ENCODE measurements around the gene DNAJC17.

DNAJC17 gene

GRCh38 chr15:40766194-40766815 is 41.0 kb downstream of the DNAJC17 start:
- DNase-seq (ENCODE audit: low read depth in 2 of 2): no peak

DNA sequence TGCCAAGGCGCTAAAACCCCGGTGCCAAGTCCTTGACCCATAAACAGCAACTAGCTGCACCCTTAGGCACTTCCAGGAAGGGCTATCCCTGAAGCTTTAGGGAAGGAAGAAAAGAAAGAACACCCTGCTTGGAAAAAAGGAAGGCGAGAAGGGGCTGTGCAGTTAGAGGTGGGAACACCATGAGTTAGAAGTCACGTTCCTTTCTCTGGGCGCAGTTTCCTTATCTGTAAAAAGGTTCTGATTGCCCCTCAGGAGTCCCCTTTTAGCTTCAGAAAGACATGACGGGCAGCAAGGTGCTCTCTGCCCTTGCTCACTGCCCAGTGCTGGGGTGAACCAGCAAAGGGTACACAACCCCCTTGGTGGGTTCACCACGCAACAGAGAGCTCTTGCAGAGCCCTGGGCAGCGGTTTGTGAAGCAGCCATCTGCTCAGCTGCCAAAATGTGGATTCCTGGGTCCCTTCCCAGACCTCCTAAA is 42.6 kb downstream of the DNAJC17 start:
- no peak for DNase-seq (ENCODE audit: low read depth in 2 of 2)

DNA sequence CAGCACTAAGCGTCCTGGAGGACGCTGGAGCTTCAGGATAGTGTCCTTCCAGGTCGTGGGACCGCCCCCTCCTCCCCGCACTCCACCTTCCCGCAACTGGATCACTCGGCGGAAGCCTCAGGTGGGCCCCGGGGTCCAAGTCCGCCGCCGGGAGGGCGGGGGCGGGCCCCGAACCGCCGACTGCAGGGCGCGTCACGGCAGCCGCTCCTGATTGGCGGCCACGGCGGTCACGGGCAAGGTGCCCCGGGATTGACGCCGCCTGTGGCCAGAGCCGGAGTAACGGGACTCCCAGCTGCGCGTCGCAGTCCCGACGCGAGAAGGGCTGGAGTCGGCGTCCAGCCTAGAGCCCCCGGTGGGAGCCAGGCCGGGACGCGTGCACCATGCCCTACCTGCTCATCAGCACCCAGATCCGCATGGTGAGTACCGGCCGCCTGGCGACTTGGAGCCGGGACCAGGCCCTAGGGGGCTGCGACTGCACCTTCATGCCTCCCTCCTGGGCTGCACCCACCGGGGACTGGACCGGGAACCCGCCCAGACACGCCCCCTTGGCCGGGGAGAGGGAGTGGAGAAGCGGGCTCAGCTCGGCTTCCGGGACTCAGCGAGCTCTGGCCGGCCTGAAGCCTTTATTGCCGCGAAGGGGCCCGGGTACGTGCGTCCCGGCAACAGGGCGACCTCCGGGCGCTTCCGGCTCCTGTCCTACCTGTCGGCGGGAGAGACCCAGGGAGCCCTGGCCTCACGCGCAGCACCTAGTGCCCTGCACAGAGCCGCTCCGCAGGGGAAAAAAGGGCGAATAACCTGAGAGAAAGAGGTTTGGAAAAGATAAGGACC is 43.3 kb downstream of the DNAJC17 start, which contains the start of gene GCHFR:
Gene GCHFR, plus strand, starts transcription at position 268 of the 828 bp plus-strand sequence. Its CDS starts 113 bp downstream, at position 381.
- peak in 1 of 2 donors; percentile 38 for DNase-seq (ENCODE audit: low read depth in 2 of 2)

GRCh38 chr15:40762919-40763800 is 44.1 kb downstream of the DNAJC17 start:
- DNase-seq (ENCODE audit: low read depth in 2 of 2): no peak

- no peak for DNase-seq (ENCODE audit: low read depth in 2 of 2)
These were observed 47.3 kb downstream of the DNAJC17 start for GRCh38 chr15:40759961-40760360.

GRCh38 chr15:40756938-40757337 is 50.3 kb downstream of the DNAJC17 start:
- DNase-seq (ENCODE audit: low read depth in 2 of 2): no peak

DNA sequence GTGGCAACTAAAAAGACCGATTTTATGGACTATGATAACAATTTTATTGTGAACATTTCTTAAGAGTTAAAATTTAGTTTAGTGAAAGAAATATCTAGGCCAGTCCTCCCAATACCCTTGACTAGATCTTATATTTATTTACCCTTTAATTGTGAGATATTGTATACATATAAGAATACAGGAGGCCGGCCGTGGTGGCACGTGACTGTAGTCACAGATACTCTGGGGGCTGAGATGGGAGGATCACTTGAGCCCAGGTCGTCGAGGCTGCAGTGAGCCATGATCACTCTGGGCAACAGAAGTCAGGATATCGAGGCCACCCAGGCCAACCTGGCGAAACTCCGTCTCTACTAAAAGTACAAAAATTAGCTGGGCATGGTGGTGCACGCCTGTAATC is 51.5 kb downstream of the DNAJC17 start:
- no peak for DNase-seq (ENCODE audit: low read depth in 2 of 2)

GRCh38 chr15:40754883-40755811 is 52.1 kb downstream of the DNAJC17 start, which contains the start of gene RMDN3:
RMDN3 (minus strand) TSS chr15:40755254; CDS start chr15:40754783, 471 bp downstream.
- peak; percentile 83 to 84 for DNase-seq (ENCODE audit: low read depth in 2 of 2)

DNA sequence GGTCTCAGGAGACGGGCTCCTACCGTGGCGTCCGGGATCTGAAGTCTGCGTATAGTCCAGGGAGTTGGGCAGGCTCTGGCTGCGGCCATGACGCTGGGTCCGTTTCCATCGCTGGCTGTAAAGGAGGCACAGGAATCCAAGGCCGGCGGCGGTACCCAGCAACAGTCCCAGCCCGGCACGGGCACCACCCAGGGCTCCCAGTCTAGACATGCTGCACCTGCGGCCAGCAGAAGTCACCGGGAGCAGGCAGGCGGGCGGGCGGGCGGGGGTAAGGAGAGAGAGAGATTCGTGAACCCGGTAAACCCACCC is 52.7 kb downstream of the DNAJC17 start:
- DNase-seq (ENCODE audit: low read depth in 2 of 2): no peak

- no peak for DNase-seq (ENCODE audit: low read depth in 2 of 2)
These were observed 55.5 kb downstream of the DNAJC17 start for GRCh38 chr15:40751745-40752144.

DNA sequence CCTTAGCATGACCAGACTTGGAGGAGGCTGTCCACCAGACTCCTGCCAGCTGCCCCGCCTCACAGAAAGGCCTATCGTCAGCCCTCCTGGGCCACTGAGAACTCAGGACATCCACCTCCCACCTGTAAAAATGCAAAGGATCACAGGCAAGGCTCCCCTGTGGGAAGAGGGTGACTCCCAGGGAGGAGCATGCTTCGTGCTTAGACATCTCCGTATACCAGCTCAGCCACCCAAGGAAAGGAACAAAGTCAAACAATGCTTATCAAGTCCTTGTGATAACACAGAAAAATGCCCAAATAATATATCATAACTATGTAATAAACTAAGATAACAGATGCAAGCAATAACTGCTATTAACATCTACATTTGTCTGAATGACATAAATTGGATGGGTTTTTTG is 56.4 kb downstream of the DNAJC17 start:
- DNase-seq (ENCODE audit: low read depth in 2 of 2): no peak

DNA sequence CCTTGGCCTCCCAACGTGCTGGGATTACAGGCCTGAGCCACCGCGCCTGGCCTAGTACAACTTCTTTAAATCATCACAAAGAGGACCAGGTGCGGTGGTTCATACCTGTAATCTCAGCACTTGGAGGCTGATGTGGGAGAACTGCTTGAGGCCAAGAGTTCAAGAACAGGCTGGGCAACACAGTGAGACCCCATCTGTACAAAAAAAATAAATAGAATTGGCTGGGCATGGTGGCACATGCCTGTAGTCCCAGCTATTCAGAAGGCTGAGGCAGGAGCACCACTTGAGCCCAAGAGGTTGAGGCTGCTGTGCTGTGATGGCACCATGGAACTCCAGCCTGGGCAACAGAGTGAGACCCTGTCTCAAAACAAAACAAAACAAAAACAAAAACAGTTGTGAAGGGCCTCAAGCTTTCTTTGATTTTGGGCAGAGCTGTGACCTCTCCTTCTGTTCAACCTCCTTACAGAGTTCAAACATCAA is 58.1 kb downstream of the DNAJC17 start:
- DNase-seq (ENCODE audit: low read depth in 2 of 2): no peak

DNA sequence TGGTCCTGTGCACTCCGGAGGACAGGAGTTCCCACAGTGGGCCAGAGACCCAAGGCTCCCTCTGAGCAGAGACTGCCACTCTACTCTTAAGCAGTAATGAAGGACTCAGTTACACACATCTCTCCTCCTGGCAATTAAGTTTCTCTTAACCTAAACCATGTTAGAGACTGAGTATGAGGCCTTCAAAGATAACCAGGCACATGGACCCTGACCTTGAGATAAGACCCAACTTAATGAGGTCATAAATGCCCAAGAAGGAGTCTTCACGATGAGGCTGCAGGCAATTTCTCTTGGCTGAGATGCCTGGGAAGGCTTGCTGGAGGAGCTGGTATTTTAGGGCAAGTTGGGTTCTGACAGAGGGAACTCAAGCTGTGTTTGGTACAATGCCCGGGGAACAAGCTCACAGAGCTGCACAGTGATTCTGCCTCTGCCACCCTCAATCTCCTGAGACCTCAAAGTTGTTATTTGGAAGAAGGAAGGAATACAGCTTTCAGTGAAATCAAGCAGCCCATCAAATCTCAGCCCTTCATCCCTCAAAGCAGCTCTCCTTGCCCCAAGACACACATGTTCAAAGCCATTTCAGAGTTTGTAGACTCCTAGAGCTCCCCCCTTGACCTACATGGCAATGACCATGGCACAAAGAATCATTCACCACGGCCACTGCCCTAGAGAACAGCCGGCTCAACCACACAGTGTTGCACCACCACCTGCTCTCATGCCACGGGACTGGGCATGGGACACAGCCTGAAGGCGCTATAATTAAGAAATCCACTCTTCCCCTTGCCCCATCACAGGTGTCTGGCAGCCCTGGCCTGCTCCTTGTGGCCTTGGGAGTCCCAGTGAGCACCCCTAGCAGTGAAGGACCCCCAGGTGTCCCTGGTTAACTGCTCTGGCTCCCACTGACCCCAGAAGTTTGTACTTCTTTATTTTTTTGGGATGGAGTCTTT is 59.3 kb downstream of the DNAJC17 start:
- DNase-seq (ENCODE audit: low read depth in 2 of 2): no peak

- DNase-seq (ENCODE audit: low read depth in 2 of 2): no peak
These were observed 60.3 kb downstream of the DNAJC17 start for GRCh38 chr15:40746916-40747418.

DNA sequence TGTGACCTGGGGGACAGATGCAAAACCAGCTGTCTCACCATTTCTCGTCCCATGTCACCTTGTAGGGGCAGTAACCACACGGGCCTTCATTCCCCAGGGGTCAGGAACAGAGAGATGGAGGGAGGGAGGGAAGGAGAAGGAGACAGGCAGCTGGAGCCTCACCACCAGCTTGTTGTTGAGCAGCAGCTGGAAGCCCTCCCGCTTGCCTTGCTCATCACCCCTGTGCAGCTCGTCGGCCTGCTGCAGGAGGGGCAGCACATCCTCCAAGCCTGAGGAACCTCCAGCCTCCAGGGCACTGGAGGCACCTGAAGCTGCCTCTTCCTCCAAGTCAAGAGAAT is 62.5 kb downstream of the DNAJC17 start:
- DNase-seq (ENCODE audit: low read depth in 2 of 2): no peak

- peak; percentile 50 to 61 for DNase-seq (ENCODE audit: low read depth in 2 of 2)
These were observed 63.1 kb downstream of the DNAJC17 start for GRCh38 chr15:40743921-40744814.

GRCh38 chr15:40743485-40743901 is 63.8 kb downstream of the DNAJC17 start:
- DNase-seq (ENCODE audit: low read depth in 2 of 2): no peak

GRCh38 chr15:40739854-40740253 is 67.4 kb downstream of the DNAJC17 start:
- no peak for DNase-seq (ENCODE audit: low read depth in 2 of 2)

DNA sequence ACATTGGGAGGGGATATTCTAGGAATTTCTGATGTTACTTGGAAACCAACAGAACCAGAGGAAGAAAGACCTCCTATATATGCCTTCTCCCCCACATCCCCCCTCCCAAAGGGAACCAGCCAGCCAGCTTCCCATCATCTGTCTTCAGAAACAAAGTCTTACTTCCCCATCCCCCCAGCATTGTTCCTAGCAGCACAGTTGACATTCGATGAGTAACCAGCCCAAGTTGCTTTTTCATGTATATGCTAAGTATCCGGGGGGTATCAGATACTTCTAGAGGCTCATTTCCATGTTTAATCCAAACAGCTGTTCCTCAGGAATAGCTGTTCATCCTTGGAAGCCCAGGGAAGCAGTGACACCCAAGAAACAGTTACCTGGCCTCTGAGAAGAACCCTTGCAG is 68.2 kb downstream of the DNAJC17 start:
- no peak for DNase-seq (ENCODE audit: low read depth in 2 of 2)

Data from activated CD8-positive, alpha-beta memory T cell treated with anti-CD3 and anti-CD28 coated beads for 4 hours (primary cell).